HepG2 (cell line): ENCODE measurements around the gene INTS1. TPM values are rescaled to one million over a fixed set of nuclear protein-coding genes. Genes with fewer than 3 reads are reported as not detected.
A peak's percentile ranks its signal among the peaks of the same experiment; 100 is the strongest.

Source experiments
- ARID5B ChIP-seq: IDR thresholded peaks from 2 replicates; pipeline ENCODE4 v1.4.0; 2020; ENCODE audit warnings: mild to moderate bottlenecking, missing genetic modification reagents
- CBFB ChIP-seq: sonication (generic); formaldehyde crosslinking; IDR thresholded peaks from 2 replicates; pipeline ENCODE4 v1.4.0; 2020; ENCODE audit warnings: missing genetic modification reagents
- CENPT ChIP-seq: sonication (generic); formaldehyde crosslinking; IDR thresholded peaks from 2 replicates; pipeline ENCODE4 v1.8.0; 2022; ENCODE audit warnings: low read depth, mild to moderate bottlenecking, moderate library complexity, missing genetic modification reagents
- EP300 ChIP-seq, 3 experiments: sonication (generic) in 1 of 3; formaldehyde crosslinking in 1 of 3; IDR thresholded peaks; 2 replicates each; pipeline versions ENCODE4 v1.5.1 to v1.6.1; 2011 to 2020; ENCODE audit warnings: low read depth in 2 of 3, low read length in 2 of 3, borderline replicate concordance in 1 of 3, improper control_type of control experiment in 1 of 3, mild to moderate bottlenecking in 1 of 3, missing genetic modification reagents in 1 of 3, moderate library complexity in 1 of 3
- GATAD2A ChIP-seq: IDR thresholded peaks from 2 replicates; pipeline ENCODE4 v1.6.1; 2016
- GTF3A ChIP-seq: sonication (generic); formaldehyde crosslinking; conservative IDR thresholded peaks from 2 replicates; pipeline ENCODE4 v1.4.0; 2020; ENCODE audit warnings: mild to moderate bottlenecking, missing genetic modification reagents
- HIVEP1 ChIP-seq: sonication (generic); formaldehyde crosslinking; IDR thresholded peaks from 2 replicates; pipeline ENCODE4 v1.4.0; 2020; ENCODE audit warnings: mild to moderate bottlenecking, missing genetic modification reagents
- HMG20B ChIP-seq: conservative IDR thresholded peaks from 2 replicates; pipeline ENCODE4 v1.6.1; 2016; ENCODE audit warnings: missing genetic modification reagents, missing compliant biosample characterization
- IKZF5 ChIP-seq: IDR thresholded peaks from 2 replicates; pipeline ENCODE4 v1.6.1; 2018; ENCODE audit warnings: missing genetic modification reagents, mild to moderate bottlenecking, missing compliant biosample characterization
- JUN ChIP-seq: sonication (generic); formaldehyde crosslinking; IDR thresholded peaks from 2 replicates; pipeline ENCODE4 v1.4.0; 2020; ENCODE audit warnings: mild to moderate bottlenecking, missing genetic modification reagents
- KDM1A ChIP-seq: IDR thresholded peaks from 2 replicates; pipeline ENCODE4 v1.6.1; 2016; ENCODE audit warnings: missing compliant biosample characterization
- LCORL ChIP-seq, 2 experiments: fragments of 450-650 bp in 1 of 2; sonication (generic) in 1 of 2; formaldehyde crosslinking in 1 of 2; IDR thresholded peaks; 2 replicates each; pipeline versions ENCODE4 v1.5.0 to v1.6.1; 2017 to 2020; ENCODE audit warnings: antibody characterized with exemption in 1 of 2, missing genetic modification reagents in 1 of 2
- MBNL3 ChIP-seq: fragments of 250-450 bp; sonication (Bioruptor Pico); conservative IDR thresholded peaks from 2 replicates; pipeline ENCODE4 v1.8.0; 2022; ENCODE audit warnings: mild to moderate bottlenecking, inconsistent platforms
- MEIS2 ChIP-seq: sonication (generic); formaldehyde crosslinking; IDR thresholded peaks from 2 replicates; pipeline ENCODE4 v1.9.0; 2021; ENCODE audit warnings: mild to moderate bottlenecking, missing genetic modification reagents
- SAFB2 ChIP-seq: sonication (generic); formaldehyde crosslinking; IDR thresholded peaks from 2 replicates; pipeline ENCODE4 v1.5.1; 2020; ENCODE audit warnings: missing genetic modification reagents, low read depth, mild to moderate bottlenecking, borderline replicate concordance
- SIX4 ChIP-seq: sonication (generic); formaldehyde crosslinking; IDR thresholded peaks from 2 replicates; pipeline ENCODE4 v1.4.0; 2020; ENCODE audit warnings: missing genetic modification reagents
- SMYD3 ChIP-seq: sonication (generic); formaldehyde crosslinking; IDR thresholded peaks from 2 replicates; pipeline ENCODE4 v1.8.1; 2023; ENCODE audit warnings: mild to moderate bottlenecking, missing genetic modification reagents
- SP5 ChIP-seq: IDR thresholded peaks from 2 replicates; pipeline ENCODE4 v1.6.1; 2016; ENCODE audit warnings: low read depth, borderline replicate concordance
- ZBTB38 ChIP-seq: sonication (generic); formaldehyde crosslinking; IDR thresholded peaks from 2 replicates; pipeline ENCODE4 v1.5.1; 2020; ENCODE audit warnings: mild to moderate bottlenecking, missing genetic modification reagents
- ZNF275 ChIP-seq: sonication (generic); formaldehyde crosslinking; IDR thresholded peaks from 2 replicates; pipeline ENCODE4 v1.8.0; 2022; ENCODE audit warnings: missing genetic modification reagents, mild to moderate bottlenecking, inconsistent platforms, borderline replicate concordance
- ZNF350 ChIP-seq: sonication (generic); formaldehyde crosslinking; IDR thresholded peaks from 2 replicates; pipeline ENCODE4 v1.4.0; 2020; ENCODE audit warnings: mild to moderate bottlenecking, low read depth, missing genetic modification reagents, borderline replicate concordance
- ZNF484 ChIP-seq: sonication (generic); formaldehyde crosslinking; IDR thresholded peaks from 2 replicates; pipeline ENCODE4 v1.5.1; 2020; ENCODE audit warnings: mild to moderate bottlenecking, low read depth, missing genetic modification reagents, borderline replicate concordance
- ZNF761 ChIP-seq: sonication (generic); formaldehyde crosslinking; conservative IDR thresholded peaks from 2 replicates; pipeline ENCODE4 v1.4.0; 2020; ENCODE audit warnings: mild to moderate bottlenecking, missing genetic modification reagents
- ZNF83 ChIP-seq: sonication (generic); formaldehyde crosslinking; IDR thresholded peaks from 2 replicates; pipeline ENCODE4 v1.4.0; 2020; ENCODE audit warnings: missing genetic modification reagents, mild to moderate bottlenecking, borderline replicate concordance
- polyA plus RNA-seq, 8 experiments: library from polyadenylated mRNA; depleted of rRNA in 3 of 8; stranded (reverse) in 7 of 8; unstranded in 1 of 8; fragments of >200 nt; fragmentation: Illumina TruSeq in 4 of 8; extraction: Trizol in 4 of 8; gene quantifications; 2 replicates each; pipeline versions ENCODE4 v1.2.1 to v1.2.3, GENCODE V29; 2011 to 2016; ENCODE audit warnings: low read depth in 4 of 8, missing spikeins in 1 of 8, mixed read lengths in 1 of 8; ENCODE audit not compliant: insufficient read depth in 1 of 8
- total RNA-seq, 5 experiments: library from RNA; depleted of rRNA; stranded (reverse); fragments of >200 nt; fragmentation: Illumina TruSeq; extraction: Trizol; gene quantifications; 2 replicates each; pipeline ENCODE4 v1.2.3, GENCODE V29; 2016; ENCODE audit warnings: low read depth in 1 of 5

The INTS1 gene
- total and polyA plus RNA-seq, 2 of the 13 experiments (the other 11 are each of a cell fraction or from before 2014, with no cell fraction given): 13.7 to 29.0 TPM

- peak; percentile 87 for TF ChIP-seq ARID5B (CRISPR knock-in tag)
- peak; percentile 56 to 76; a peak in 3 of 4 replicates for TF ChIP-seq EP300 (IDR thresholded peaks at IDR 0.05; ENCODE audit: low read depth in 2 of 2, low read length in 2 of 2)
- peak; percentile 38; the same call in 1 of the 2 replicates for TF ChIP-seq EP300 (CRISPR knock-in tag; IDR thresholded peaks at IDR 0.05; ENCODE audit: borderline replicate concordance)
- TF ChIP-seq ZNF761 (CRISPR knock-in tag): no peak
- peak; percentile 89; the same call in 1 of the 2 replicates for TF ChIP-seq ZNF350 (CRISPR knock-in tag)
- no peak for TF ChIP-seq ZNF484 (CRISPR knock-in tag)
- TF ChIP-seq ZBTB38 (CRISPR knock-in tag): no peak
- TF ChIP-seq GTF3A (CRISPR knock-in tag): no peak
- TF ChIP-seq ZNF83 (CRISPR knock-in tag): no peak
- TF ChIP-seq SP5 (CRISPR knock-in tag): peak; percentile 27; the same call in 1 of the 2 replicates
- no peak for TF ChIP-seq CENPT
- TF ChIP-seq HMG20B (CRISPR knock-in tag): no peak
- peak; percentile 73; the same call in 1 of the 2 replicates for TF ChIP-seq HIVEP1 (CRISPR knock-in tag)
- TF ChIP-seq JUN (CRISPR knock-in tag): peak; percentile 98
- peak; percentile 69 for TF ChIP-seq IKZF5 (CRISPR knock-in tag)
- TF ChIP-seq LCORL (IDR thresholded peaks at IDR 0.05): no peak
- peak; percentile 73; the same call in 1 of the 2 replicates for TF ChIP-seq LCORL (CRISPR knock-in tag; IDR thresholded peaks at IDR 0.05)
- TF ChIP-seq SMYD3 (CRISPR knock-in tag): no peak
- TF ChIP-seq MBNL3 (CRISPR knock-in tag): no peak
- peak; percentile 28; the same call in 1 of the 2 replicates for TF ChIP-seq MEIS2 (CRISPR knock-in tag)
- 0 out of 2 replicates have a peak, but pooled peaks have one; percentile 40 for TF ChIP-seq ZNF275 (CRISPR knock-in tag)
- TF ChIP-seq KDM1A: 0 out of 2 replicates have a peak, but pooled peaks have one; percentile 25
- TF ChIP-seq CBFB (CRISPR knock-in tag): no peak
- TF ChIP-seq SAFB2 (CRISPR knock-in tag): no peak
- peak; percentile 90 for TF ChIP-seq GATAD2A (CRISPR knock-in tag)
- no peak for TF ChIP-seq SIX4 (CRISPR knock-in tag)
These were observed 16.5 kb upstream of the INTS1 start (continued) for GRCh38 chr7:1520539-1521234.
